HepG2 (cell line): ENCODE data around the gene OR4C45. TPM values are rescaled to one million over a fixed set of nuclear protein-coding genes. Genes with fewer than 3 reads are reported as not detected.

Source experiments
- ATAC-seq: fragments of 200-7000 bp; cut with Tn5 transposase; 3 replicates; pipeline ENCODE4 v1.9.1; 2020; ENCODE audit warnings: mild to moderate bottlenecking, moderate library complexity
- BruUV-seq: library from RNA; stranded (reverse); fragments of 400-500 nt; replicated peaks from 2 replicates; lab custom pipeline; 2021; lab: Mats Ljungman, UMichigan
- CTCF ChIA-PET: fragments of 300-600 bp; formaldehyde crosslinking; extraction: SDS; loops from one replicate; lab custom pipeline; 2021; ENCODE audit warnings: low total read pairs, inconsistent platforms, low intra/inter-chr PET ratio; lab: Yijun Ruan, JAX
- POLR2A ChIA-PET: fragments of 350-600 bp; sonication (Branson Sonifier 250); formaldehyde crosslinking; loops from one replicate; lab custom pipeline; 2020; ENCODE audit warnings: antibody characterized with exemption, inconsistent platforms; lab: Yijun Ruan, JAX
- DNase-seq: peaks from one replicate; pipeline ENCODE4 v3.0.0-alpha.2; 2015; ENCODE audit warnings: low spot score
- FAIRE-seq: peaks from 3 replicates; lab custom pipeline; 2011; peaks lifted over from hg19 to GRCh38; lab: Jason Lieb, UNC
- H2AFZ ChIP-seq: one replicate; pipeline ENCODE4 v1.6.1; 2011; ENCODE audit warnings: low read length, inconsistent platforms
- H3K27ac ChIP-seq: fragments of 300-600 bp; 3 replicates; pipeline ENCODE4 v1.8.0; 2011; ENCODE audit warnings: mixed run types, mild to moderate bottlenecking, mixed read lengths, low read length, inconsistent platforms; ENCODE audit not compliant: insufficient read depth; ENCODE audit errors: extremely low read length
- H3K27me3 ChIP-seq, 2 experiments: fragments of 200-600 bp in 1 of 2; 2 replicates in 1 of 2; 3 replicates in 1 of 2; pipeline versions ENCODE4 v1.6.0 to v1.8.0; 2011; ENCODE audit warnings: low read length in 2 of 2, mild to moderate bottlenecking in 2 of 2, moderate library complexity in 2 of 2, inconsistent platforms in 1 of 2; ENCODE audit not compliant: insufficient read depth in 2 of 2, control insufficient read depth in 1 of 2
- H3K36me3 ChIP-seq, 2 experiments: fragments of 200-600 bp in 1 of 2; replicated peaks in 1 of 2; 2 replicates in 1 of 2; 3 replicates in 1 of 2; pipeline versions ENCODE4 v1.5.1 to v1.8.0; 2011; ENCODE audit warnings: low read length in 2 of 2, inconsistent platforms in 1 of 2; ENCODE audit not compliant: insufficient read depth in 2 of 2, control insufficient read depth in 1 of 2
- H3K4me1 ChIP-seq: 2 replicates; pipeline ENCODE4 v1.5.1; 2012; ENCODE audit warnings: low read length, inconsistent platforms; ENCODE audit not compliant: insufficient read depth
- H3K4me2 ChIP-seq: 2 replicates; pipeline ENCODE4 v1.6.0; 2011; ENCODE audit warnings: low read depth, low read length, inconsistent platforms
- H3K4me3 ChIP-seq, 3 experiments: fragments of 200-600 bp in 1 of 3; sonication (generic), shearing (Covaris generic) in 1 of 3; replicated peaks in 1 of 3; 2 replicates each; pipeline ENCODE4 v1.5.1; 2011 to 2016; ENCODE audit warnings: low read length in 3 of 3, inconsistent platforms in 2 of 3, low read depth in 2 of 3, mild to moderate bottlenecking in 2 of 3, control low read depth in 1 of 3, mixed read lengths in 1 of 3; ENCODE audit not compliant: insufficient read depth in 1 of 3
- H3K79me2 ChIP-seq: one replicate; pipeline ENCODE4 v1.6.1; 2011; ENCODE audit warnings: low read length, inconsistent platforms; ENCODE audit not compliant: insufficient read depth
- H3K9ac ChIP-seq: 2 replicates; pipeline ENCODE4 v1.6.0; 2011; ENCODE audit warnings: mild to moderate bottlenecking, low read depth, low read length, inconsistent platforms; ENCODE audit not compliant: insufficient read depth
- H3K9me3 ChIP-seq: 2 replicates; pipeline ENCODE4 v1.5.1; 2012; ENCODE audit warnings: mild to moderate bottlenecking, low read length
- H4K20me1 ChIP-seq: 2 replicates; pipeline ENCODE4 v1.6.0; 2011; ENCODE audit warnings: inconsistent platforms, mild to moderate bottlenecking, low read length, moderate library complexity; ENCODE audit not compliant: insufficient read depth
- BHLHE40 ChIP-seq: IDR thresholded peaks from 2 replicates; pipeline ENCODE4 v1.6.1; 2011; ENCODE audit warnings: low read length, improper control_type of control experiment
- CREB3 ChIP-seq: sonication (generic); formaldehyde crosslinking; IDR thresholded peaks from 2 replicates; pipeline ENCODE4 v1.5.0; 2020; ENCODE audit warnings: missing genetic modification reagents
- EZH2 ChIP-seq: conservative IDR thresholded peaks from 2 replicates; pipeline ENCODE4 v1.6.1; 2012; ENCODE audit warnings: mild to moderate bottlenecking, low read depth, low read length, moderate library complexity
- FOXA1 ChIP-seq, 2 experiments: fragments of 450-650 bp in 1 of 2; sonication (generic) in 1 of 2; formaldehyde crosslinking in 1 of 2; IDR thresholded peaks; 2 replicates each; pipeline versions ENCODE4 v1.4.0 to v1.6.1; 2016 to 2020; ENCODE audit warnings: missing genetic modification reagents in 1 of 2
- HNRNPK ChIP-seq: fragments of 200-400 bp; formaldehyde crosslinking; IDR thresholded peaks from 2 replicates; pipeline ENCODE4 v1.6.1; 2018; ENCODE audit warnings: low read length, low read depth, moderate library complexity, mild to moderate bottlenecking; ENCODE audit not compliant: poor library complexity, severe bottlenecking
- KDM2A ChIP-seq: sonication (generic); formaldehyde crosslinking; IDR thresholded peaks from 2 replicates; pipeline ENCODE4 v1.4.0; 2020; ENCODE audit warnings: low read depth, missing genetic modification reagents, borderline replicate concordance
- KMT2A ChIP-seq: sonication (generic); formaldehyde crosslinking; IDR thresholded peaks from 2 replicates; pipeline ENCODE4 v1.4.0; 2020; ENCODE audit warnings: missing genetic modification reagents
- RELA ChIP-seq: sonication (generic); formaldehyde crosslinking; IDR thresholded peaks from 2 replicates; pipeline ENCODE4 v1.4.0; 2020; ENCODE audit warnings: missing genetic modification reagents
- SRSF4 ChIP-seq: fragments of 200-400 bp; formaldehyde crosslinking; IDR thresholded peaks from one replicate; pipeline ENCODE4 v1.6.1; 2018; ENCODE audit warnings: mild to moderate bottlenecking, low read depth, low read length, moderate library complexity; ENCODE audit not compliant: poor library complexity, severe bottlenecking
- ZFY ChIP-seq: sonication (generic); formaldehyde crosslinking; IDR thresholded peaks from 2 replicates; pipeline ENCODE4 v1.4.0; 2020; ENCODE audit warnings: missing genetic modification reagents
- ZNF496 ChIP-seq: sonication (generic); formaldehyde crosslinking; IDR thresholded peaks from 2 replicates; pipeline ENCODE4 v1.8.1; 2023; ENCODE audit warnings: mild to moderate bottlenecking, moderate library complexity, missing genetic modification reagents; ENCODE audit not compliant: insufficient replicate concordance
- ZNF549 ChIP-seq: sonication (generic); formaldehyde crosslinking; IDR thresholded peaks from 2 replicates; pipeline ENCODE4 v1.5.0; 2020; ENCODE audit warnings: missing genetic modification reagents
- WGBS: methylation state at CpG from one replicate; pipeline ENCODE4 v1.1.6; 2017; ENCODE audit warnings: low lambda C conversion rate; 5-methylcytosine and 5-hydroxymethylcytosine counted together
- in situ Hi-C: cut with HindIII; loops from 2 replicates; pipeline ENCODE4 v1.10.0; 2017; ENCODE audit warnings: low pct_unique_long_range_greater_than_20kb; ENCODE audit not compliant: extremely low pct_ligation_motif_present
- intact Hi-C: fragments of 100-400 bp; cut with micrococcal nuclease; formaldehyde crosslinking; loops from one replicate; pipeline ENCODE4 v1.10.0; 2022; ENCODE audit not compliant: unreplicated experiment
- polyA plus RNA-seq, 8 experiments: library from polyadenylated mRNA; depleted of rRNA in 3 of 8; stranded (reverse) in 7 of 8; unstranded in 1 of 8; fragments of >200 nt; fragmentation: Illumina TruSeq in 4 of 8; extraction: Trizol in 4 of 8; gene quantifications; 2 replicates each; pipeline versions ENCODE4 v1.2.1 to v1.2.3, GENCODE V29; 2011 to 2016; ENCODE audit warnings: low read depth in 4 of 8, missing spikeins in 1 of 8, mixed read lengths in 1 of 8; ENCODE audit not compliant: insufficient read depth in 1 of 8
- total RNA-seq, 5 experiments: library from RNA; depleted of rRNA; stranded (reverse); fragments of >200 nt; fragmentation: Illumina TruSeq; extraction: Trizol; gene quantifications; 2 replicates each; pipeline ENCODE4 v1.2.3, GENCODE V29; 2016; ENCODE audit warnings: low read depth in 1 of 5

Gene OR4C45
- total and polyA plus RNA-seq, 2 of the 13 experiments (the other 11 are each of a cell fraction or from before 2014, with no cell fraction given): not detected

- TF ChIP-seq FOXA1 (IDR thresholded peaks at IDR 0.05) (no peak), FOXA1 (CRISPR knock-in tag; IDR thresholded peaks at IDR 0.05) (no peak), BHLHE40 (no peak)
- TF ChIP-seq, all 625 proteins: peak for 0
These were observed 39.0 kb downstream of the OR4C45 start (continued) for GRCh38 chr11:50071584-50072225.

GRCh38 chr11:50072226-50073112, 39.8 kb downstream of the OR4C45 start:
- no peaks in the 10 kb centered on the region for H3K79me2 ChIP-seq
- BruUV-seq: no TSS peak
- no peak for TF ChIP-seq EZH2
- TF ChIP-seq RELA: no peak
- no peak for TF ChIP-seq SRSF4
- TF ChIP-seq KMT2A (CRISPR knock-in tag): no peak
- TF ChIP-seq HNRNPK: no peak
- no peak for TF ChIP-seq ZNF496 (CRISPR knock-in tag)
- no peak for TF ChIP-seq CREB3
- TF ChIP-seq ZFY (CRISPR knock-in tag): no peak
- no peak for TF ChIP-seq ZNF549 (CRISPR knock-in tag)
- TF ChIP-seq KDM2A (CRISPR knock-in tag): no peak
- no peak overlapping the region for H3K27ac ChIP-seq
- POLR2A ChIA-PET: no interaction called here
- H3K4me2 ChIP-seq: no peak overlapping the region
- intact Hi-C loops (no loop called here), in situ Hi-C loops (no loop called here)
- ATAC-seq (no peak), FAIRE-seq (no peak), DNase-seq (no peak)
- CTCF ChIA-PET: no interaction called here
- H4K20me1 ChIP-seq: no peaks in the 10 kb centered on the region
- no peaks in the 10 kb centered on the region for H3K36me3 ChIP-seq
- H2AFZ ChIP-seq: no peak overlapping the region
- H3K27me3 ChIP-seq: no peaks in the 10 kb centered on the region
- 14% methylated on average over 10 of the region's 12 CpGs for WGBS
- peaks cover 78% of the 10 kb centered on the region for H3K9me3 ChIP-seq
- no peak overlapping the region for H3K9ac ChIP-seq
- H3K4me1 ChIP-seq: no peaks in the 10 kb centered on the region
- no peak overlapping the region for H3K4me3 ChIP-seq
